Measurements from ENCODE around the gene STARD10. TPM values are rescaled to one million over a fixed set of nuclear protein-coding genes. Genes with fewer than 3 reads are reported as not detected.

Gene STARD10
- total RNA-seq, 2 experiments from 2014 or later, result 6.2 to 6.4 TPM

DNA sequence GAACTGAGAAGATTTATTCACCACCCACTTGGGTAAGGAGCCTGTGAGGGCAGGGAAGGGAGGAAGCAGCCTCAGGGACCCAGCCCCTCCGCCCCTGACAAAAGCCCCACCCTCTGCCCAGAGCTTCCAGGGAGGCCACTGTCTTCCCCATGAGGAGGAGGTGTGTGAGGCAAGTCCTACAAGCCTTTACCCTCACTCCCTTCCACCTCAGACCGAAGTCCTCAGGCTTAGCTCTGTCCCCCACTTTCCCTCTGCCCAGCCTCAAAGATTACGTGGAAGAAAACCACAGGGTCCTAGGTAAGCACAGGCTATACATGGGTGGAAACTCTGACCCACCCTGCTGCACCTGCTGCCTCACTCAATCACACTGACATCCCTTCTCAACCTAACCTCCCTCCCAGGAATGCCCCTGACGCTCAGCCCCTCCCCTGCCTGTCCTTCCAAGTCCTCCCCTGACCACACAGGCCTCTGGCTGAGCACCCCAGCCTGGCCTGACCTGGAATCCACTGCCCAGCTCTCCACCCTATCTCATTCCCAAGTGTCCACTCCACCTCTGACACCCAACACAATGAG lies 38.0 kb downstream of the STARD10 start:
- DNase-seq, result no peak
- Mint-ChIP-seq H3K27me3 (no peaks in the 10 kb centered on the region), H3K4me1 (peaks cover 19% of the 10 kb centered on the region), H3K9me3 (no peaks in the 10 kb centered on the region), H3K27ac (no peak overlapping the region), H3K4me3 (no peak overlapping the region), H3K36me3 (peaks cover 4% of the 10 kb centered on the region)

- Mint-ChIP-seq H3K27me3 (no peaks in the 10 kb centered on the region), H3K27ac (no peak overlapping the region), H3K4me3 (no peak overlapping the region), H3K4me1 (peaks cover 25% of the 10 kb centered on the region), H3K36me3 (peaks cover 4% of the 10 kb centered on the region), H3K9me3 (no peaks in the 10 kb centered on the region)
- no peak for DNase-seq
These were observed 39.2 kb downstream of the STARD10 start for GRCh38 chr11:72754544-72755155.

DNA sequence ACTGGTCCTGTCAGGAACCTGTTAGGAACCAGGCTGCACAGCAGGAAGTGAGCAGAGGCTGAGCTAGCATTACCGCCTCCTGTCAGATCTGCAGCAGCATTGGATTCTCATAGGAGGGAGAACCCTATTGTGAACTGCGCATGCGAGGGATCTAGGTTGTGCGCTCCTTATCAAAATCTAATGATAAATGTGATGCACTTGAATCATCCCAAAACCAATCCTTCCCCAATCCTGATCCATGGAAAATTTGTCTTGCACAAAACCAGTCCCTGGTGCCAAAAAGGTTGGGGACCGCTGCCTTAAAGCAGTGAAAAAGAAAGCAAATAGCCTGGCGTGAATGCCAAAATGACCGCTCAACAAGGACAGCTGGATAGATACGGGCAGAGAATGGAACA lies 39.7 kb downstream of the STARD10 start:
- DNase-seq, result no peak
- H3K4me3 Mint-ChIP-seq, result no peak overlapping the region
- H3K27ac Mint-ChIP-seq, result no peak overlapping the region
- no peaks in the 10 kb centered on the region for H3K9me3 Mint-ChIP-seq
- peaks cover 4% of the 10 kb centered on the region for H3K36me3 Mint-ChIP-seq
- H3K4me1 Mint-ChIP-seq, result peaks cover 28% of the 10 kb centered on the region
- no peaks in the 10 kb centered on the region for H3K27me3 Mint-ChIP-seq

GRCh38 chr11:72753341-72754148 lies 40.3 kb downstream of the STARD10 start:
- Mint-ChIP-seq H3K27ac (no peak overlapping the region), H3K9me3 (no peaks in the 10 kb centered on the region), H3K4me3 (peak overlapping the region; percentile 92), H3K36me3 (peaks cover 4% of the 10 kb centered on the region), H3K4me1 (peaks cover 31% of the 10 kb centered on the region), H3K27me3 (no peaks in the 10 kb centered on the region)
- no peak for DNase-seq

- Mint-ChIP-seq H3K4me3 (peak within 1 kb of the TSS; percentile 92), H3K36me3 (peaks cover 4% of the 10 kb centered on the region), H3K4me1 (peaks cover 38% of the 10 kb centered on the region), H3K27me3 (no peaks in the 10 kb centered on the region), H3K27ac (peak within 1 kb of the TSS; percentile 88), H3K9me3 (no peaks in the 10 kb centered on the region)
- DNase-seq, result peak; percentile 71
These were observed 41.5 kb downstream of the STARD10 start, which contains the start of gene ARAP1 for GRCh38 chr11:72752088-72752914. TSS of gene ARAP1 (minus strand) at chr11:72752408. CDS start at chr11:72727128, 25,280 bp downstream.

DNA sequence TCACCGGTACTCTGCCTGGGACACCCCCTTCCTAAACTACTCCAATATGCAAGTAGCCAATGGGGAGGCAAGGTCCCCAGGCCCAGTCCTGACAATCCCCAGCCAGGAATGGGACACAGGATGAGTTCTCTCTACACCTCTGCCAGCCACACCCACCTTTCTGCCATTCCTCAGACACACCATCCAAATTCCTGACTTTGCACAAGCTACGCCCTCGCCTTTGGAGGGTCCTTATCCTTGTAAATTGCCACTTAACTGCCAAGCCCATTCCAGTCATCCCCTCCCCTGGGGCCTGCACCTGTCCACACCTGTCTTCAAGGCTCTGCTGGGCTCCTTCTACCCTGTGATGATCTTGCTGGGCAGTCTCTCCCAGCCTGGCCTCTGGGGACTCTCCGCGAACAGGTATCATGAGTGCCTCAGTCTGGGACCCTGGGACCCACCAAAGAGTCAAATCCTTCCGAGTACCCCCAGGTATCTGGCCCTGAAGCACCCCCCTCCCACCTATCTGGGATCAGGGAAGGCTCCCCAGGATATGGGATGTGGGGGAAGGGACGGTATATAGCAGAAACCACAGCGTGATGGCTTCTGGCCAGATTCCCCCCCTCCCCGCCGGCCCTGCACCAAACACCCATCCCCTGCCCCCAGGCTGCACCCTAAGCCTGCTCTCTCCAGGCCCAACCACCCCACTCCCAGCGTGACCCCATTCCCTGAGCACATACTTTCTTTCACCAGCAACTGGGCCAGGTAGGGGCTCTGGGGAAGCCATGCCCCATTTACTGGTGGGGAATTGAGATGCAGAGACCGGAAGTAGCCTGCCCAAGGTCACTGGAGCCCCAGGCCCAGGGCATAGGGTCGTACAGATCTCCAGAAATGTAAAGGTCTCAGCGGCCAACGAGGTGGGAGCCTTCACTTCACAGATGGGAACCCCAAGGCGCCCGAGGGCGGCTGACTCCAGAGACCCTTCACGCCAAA lies 42.4 kb downstream of the STARD10 start:
- no peak for DNase-seq
- Mint-ChIP-seq H3K9me3 (no peaks in the 10 kb centered on the region), H3K36me3 (peaks cover 2% of the 10 kb centered on the region), H3K27ac (peak overlapping the region; percentile 20), H3K4me3 (peak overlapping the region; percentile 92), H3K4me1 (peaks cover 40% of the 10 kb centered on the region), H3K27me3 (no peaks in the 10 kb centered on the region)

DNA sequence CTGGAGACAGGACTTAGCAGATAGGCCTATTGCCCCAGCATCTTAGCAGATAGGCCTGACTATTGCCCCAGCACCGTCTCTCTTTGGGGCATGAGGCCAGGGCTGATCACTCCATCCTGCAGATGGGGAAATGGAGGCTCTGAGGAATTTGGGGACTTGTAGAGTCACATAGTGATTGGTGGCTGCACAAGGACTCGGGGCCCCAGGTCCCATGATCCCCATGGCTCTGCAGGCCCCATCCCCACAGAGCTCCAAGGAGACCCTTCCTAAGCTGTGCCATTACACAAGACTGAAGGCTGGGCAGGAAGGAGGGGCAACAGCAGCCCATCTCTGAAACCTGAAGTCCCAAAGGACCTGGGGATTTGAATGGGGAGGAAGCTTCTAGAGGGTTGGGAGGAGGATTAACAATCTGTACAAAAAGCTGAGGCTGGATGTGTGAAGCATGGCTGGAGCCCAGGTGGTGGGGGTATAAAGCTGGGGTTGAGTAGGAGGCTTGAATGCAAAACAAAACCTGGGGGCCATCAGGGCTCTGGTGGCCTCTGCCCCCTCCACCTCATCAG lies 43.2 kb downstream of the STARD10 start:
- Mint-ChIP-seq H3K4me1 (peaks cover 40% of the 10 kb centered on the region), H3K9me3 (no peaks in the 10 kb centered on the region), H3K36me3 (no peaks in the 10 kb centered on the region), H3K27ac (no peak overlapping the region), H3K4me3 (peak overlapping the region; percentile 92), H3K27me3 (no peaks in the 10 kb centered on the region)
- no peak for DNase-seq

- Mint-ChIP-seq H3K36me3 (no peaks in the 10 kb centered on the region), H3K27me3 (no peaks in the 10 kb centered on the region), H3K4me1 (peaks cover 40% of the 10 kb centered on the region), H3K4me3 (no peak overlapping the region), H3K27ac (no peak overlapping the region), H3K9me3 (no peaks in the 10 kb centered on the region)
- DNase-seq, result no peak
These were observed 43.8 kb downstream of the STARD10 start for GRCh38 chr11:72750086-72750485.

DNA sequence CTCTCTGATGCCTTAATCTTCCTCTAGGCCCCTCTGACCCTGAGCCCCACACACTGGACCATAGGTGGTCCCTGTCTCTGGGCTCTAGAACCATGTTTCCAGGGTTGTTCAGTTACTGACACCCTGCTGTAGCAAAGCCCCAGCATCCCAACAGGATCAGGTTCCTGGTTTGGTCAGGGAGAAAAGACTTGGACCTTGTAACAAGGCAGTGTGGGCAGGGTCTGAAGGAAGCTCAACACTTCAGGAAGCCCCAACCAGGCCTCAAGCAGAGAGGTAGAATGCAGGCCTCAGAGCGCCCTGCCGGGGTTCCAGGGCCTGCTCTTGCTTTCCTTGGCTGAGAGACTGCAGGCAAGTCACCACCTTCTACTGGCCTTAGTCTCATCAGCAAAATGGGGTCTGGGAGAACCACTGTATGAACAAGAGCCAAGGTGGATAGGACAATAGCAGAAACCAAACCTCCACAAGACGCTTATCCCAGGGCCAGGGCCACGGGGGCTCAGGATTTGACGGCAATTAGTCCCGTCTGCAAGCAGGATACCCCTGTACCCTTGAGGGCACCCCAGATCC lies 46.5 kb downstream of the STARD10 start:
- peaks cover 47% of the 10 kb centered on the region for H3K4me1 Mint-ChIP-seq

GRCh38 chr11:72746821-72747220 lies 47.0 kb downstream of the STARD10 start:
- no peaks in the 10 kb centered on the region for H3K36me3 Mint-ChIP-seq

More for the DNA sequence above, 46.5 kb downstream of the STARD10 start:
- no peaks in the 10 kb centered on the region for H3K9me3 Mint-ChIP-seq
- no peak for DNase-seq
- no peak overlapping the region for H3K27ac Mint-ChIP-seq
- no peak overlapping the region for H3K4me3 Mint-ChIP-seq
- no peaks in the 10 kb centered on the region for H3K36me3 Mint-ChIP-seq
- no peaks in the 10 kb centered on the region for H3K27me3 Mint-ChIP-seq

GRCh38 chr11:72745925-72746550 lies 47.8 kb downstream of the STARD10 start:
- DNase-seq, result no peak
- Mint-ChIP-seq H3K27ac (no peak overlapping the region), H3K9me3 (no peaks in the 10 kb centered on the region), H3K27me3 (no peaks in the 10 kb centered on the region), H3K4me3 (no peak overlapping the region), H3K36me3 (no peaks in the 10 kb centered on the region), H3K4me1 (peaks cover 53% of the 10 kb centered on the region)

More at GRCh38 chr11:72746821-72747220, 47.0 kb downstream of the STARD10 start:
- Mint-ChIP-seq H3K4me3 (no peak overlapping the region), H3K27me3 (no peaks in the 10 kb centered on the region), H3K27ac (peak overlapping the region; percentile 26), H3K9me3 (no peaks in the 10 kb centered on the region), H3K4me1 (peaks cover 51% of the 10 kb centered on the region)
- no peak for DNase-seq

DNA sequence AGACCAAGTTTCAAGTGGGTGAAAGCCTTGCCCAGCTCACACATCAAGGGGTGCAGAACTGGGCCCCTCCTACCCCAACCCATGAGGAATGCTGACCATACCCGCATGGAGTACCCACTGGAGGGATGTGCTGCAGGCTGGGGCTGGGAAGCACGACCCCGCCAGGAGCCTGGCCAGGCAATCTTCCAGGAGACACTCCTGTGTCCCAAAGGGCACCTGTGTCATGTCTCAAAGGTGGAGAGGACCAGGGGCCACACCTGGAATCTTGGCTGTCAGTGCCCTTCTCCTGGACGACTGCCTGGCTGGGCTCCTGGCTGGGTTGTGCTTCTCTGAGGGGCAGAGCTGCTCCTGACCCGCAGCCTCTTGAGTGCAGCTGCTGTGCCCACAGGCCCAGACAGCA lies 48.3 kb downstream of the STARD10 start:
- Mint-ChIP-seq H3K27ac (no peak overlapping the region), H3K4me3 (no peak overlapping the region), H3K36me3 (no peaks in the 10 kb centered on the region), H3K9me3 (no peaks in the 10 kb centered on the region), H3K27me3 (no peaks in the 10 kb centered on the region), H3K4me1 (peaks cover 53% of the 10 kb centered on the region)
- no peak for DNase-seq

GRCh38 chr11:72744474-72744873 lies 49.4 kb downstream of the STARD10 start:
- peaks cover 59% of the 10 kb centered on the region for H3K4me1 Mint-ChIP-seq
- H3K27me3 Mint-ChIP-seq, result no peaks in the 10 kb centered on the region
- peak overlapping the region; percentile 73 for H3K27ac Mint-ChIP-seq
- no peak for DNase-seq
- no peak overlapping the region for H3K4me3 Mint-ChIP-seq
- H3K9me3 Mint-ChIP-seq, result no peaks in the 10 kb centered on the region
- H3K36me3 Mint-ChIP-seq, result no peaks in the 10 kb centered on the region

Measured in activated naive CD8-positive, alpha-beta T cell treated with anti-CD3 and anti-CD28 coated beads for 36 hours (primary cell).